ENCODE data around the gene C8G.

The C8G gene

GRCh38 chr9:136930014-136930413 lies 15.0 kb upstream of the C8G start:
- no peaks in the 10 kb centered on the region for H3K9me3 ChIP-seq (ENCODE audit: control insufficient read depth, low read length)
- no peaks in the 10 kb centered on the region for H3K4me1 ChIP-seq (ENCODE audit: control insufficient read depth, insufficient read depth, low read length, poor library complexity, severe bottlenecking)
- H3K27ac ChIP-seq (ENCODE audit: insufficient read depth, low read length, poor library complexity, severe bottlenecking): no peak overlapping the region
- DNase-seq: no peak
- H3K4me3 ChIP-seq (ENCODE audit: insufficient read depth, low read depth, low read length, poor library complexity, severe bottlenecking): no peak overlapping the region
- no peaks in the 10 kb centered on the region for H3K27me3 ChIP-seq (replicated peaks; ENCODE audit: control insufficient read depth, insufficient read depth, low read length, poor library complexity, severe bottlenecking)
- peaks cover 13% of the 10 kb centered on the region for H3K36me3 ChIP-seq (ENCODE audit: control insufficient read depth, insufficient read depth, low read length)

- H3K9me3 ChIP-seq (ENCODE audit: control insufficient read depth, low read length): no peaks in the 10 kb centered on the region
- no peak overlapping the region for H3K27ac ChIP-seq (ENCODE audit: insufficient read depth, low read length, poor library complexity, severe bottlenecking)
- H3K36me3 ChIP-seq (ENCODE audit: control insufficient read depth, insufficient read depth, low read length): no peaks in the 10 kb centered on the region
- H3K4me3 ChIP-seq (ENCODE audit: insufficient read depth, low read depth, low read length, poor library complexity, severe bottlenecking): no peak overlapping the region
- H3K27me3 ChIP-seq (replicated peaks; ENCODE audit: control insufficient read depth, insufficient read depth, low read length, poor library complexity, severe bottlenecking): no peaks in the 10 kb centered on the region
- no peaks in the 10 kb centered on the region for H3K4me1 ChIP-seq (ENCODE audit: control insufficient read depth, insufficient read depth, low read length, poor library complexity, severe bottlenecking)
- DNase-seq: no peak
These were observed 13.4 kb upstream of the C8G start for GRCh38 chr9:136931611-136932130.

GRCh38 chr9:136934277-136934676 lies 10.8 kb upstream of the C8G start:
- Histone ChIP-seq H3K9me3 (ENCODE audit: control insufficient read depth, low read length) (no peaks in the 10 kb centered on the region), H3K36me3 (ENCODE audit: control insufficient read depth, insufficient read depth, low read length) (peaks cover 3% of the 10 kb centered on the region), H3K4me1 (ENCODE audit: control insufficient read depth, insufficient read depth, low read length, poor library complexity, severe bottlenecking) (no peaks in the 10 kb centered on the region), H3K4me3 (ENCODE audit: insufficient read depth, low read depth, low read length, poor library complexity, severe bottlenecking) (no peak overlapping the region), H3K27me3 (replicated peaks; ENCODE audit: control insufficient read depth, insufficient read depth, low read length, poor library complexity, severe bottlenecking) (no peaks in the 10 kb centered on the region), H3K27ac (ENCODE audit: insufficient read depth, low read length, poor library complexity, severe bottlenecking) (no peak overlapping the region)
- no peak for DNase-seq

GRCh38 chr9:136935651-136936050 lies 9.4 kb upstream of the C8G start:
- no peak overlapping the region for H3K27ac ChIP-seq (ENCODE audit: insufficient read depth, low read length, poor library complexity, severe bottlenecking)
- no peaks in the 10 kb centered on the region for H3K4me1 ChIP-seq (ENCODE audit: control insufficient read depth, insufficient read depth, low read length, poor library complexity, severe bottlenecking)
- peaks cover 16% of the 10 kb centered on the region for H3K36me3 ChIP-seq (ENCODE audit: control insufficient read depth, insufficient read depth, low read length)
- H3K9me3 ChIP-seq (ENCODE audit: control insufficient read depth, low read length): no peaks in the 10 kb centered on the region
- no peak overlapping the region for H3K4me3 ChIP-seq (ENCODE audit: insufficient read depth, low read depth, low read length, poor library complexity, severe bottlenecking)
- H3K27me3 ChIP-seq (replicated peaks; ENCODE audit: control insufficient read depth, insufficient read depth, low read length, poor library complexity, severe bottlenecking): no peaks in the 10 kb centered on the region
- DNase-seq: no peak

- Histone ChIP-seq H3K27me3 (replicated peaks; ENCODE audit: control insufficient read depth, insufficient read depth, low read length, poor library complexity, severe bottlenecking) (no peaks in the 10 kb centered on the region), H3K36me3 (ENCODE audit: control insufficient read depth, insufficient read depth, low read length) (peaks cover 27% of the 10 kb centered on the region), H3K9me3 (ENCODE audit: control insufficient read depth, low read length) (no peaks in the 10 kb centered on the region), H3K4me1 (ENCODE audit: control insufficient read depth, insufficient read depth, low read length, poor library complexity, severe bottlenecking) (no peaks in the 10 kb centered on the region), H3K27ac (ENCODE audit: insufficient read depth, low read length, poor library complexity, severe bottlenecking) (no peak overlapping the region), H3K4me3 (ENCODE audit: insufficient read depth, low read depth, low read length, poor library complexity, severe bottlenecking) (no peak overlapping the region)
- no peak for DNase-seq
These were observed 8.3 kb upstream of the C8G start for GRCh38 chr9:136936645-136937170.

GRCh38 chr9:136937186-136938001 lies 7.6 kb upstream of the C8G start:
- Histone ChIP-seq H3K4me3 (ENCODE audit: insufficient read depth, low read depth, low read length, poor library complexity, severe bottlenecking) (no peak overlapping the region), H3K27ac (ENCODE audit: insufficient read depth, low read length, poor library complexity, severe bottlenecking) (no peak overlapping the region), H3K36me3 (ENCODE audit: control insufficient read depth, insufficient read depth, low read length) (peaks cover 34% of the 10 kb centered on the region)

GRCh38 chr9:136939431-136939995 lies 5.5 kb upstream of the C8G start:
- Histone ChIP-seq H3K4me3 (ENCODE audit: insufficient read depth, low read depth, low read length, poor library complexity, severe bottlenecking) (no peak overlapping the region), H3K36me3 (ENCODE audit: control insufficient read depth, insufficient read depth, low read length) (peaks cover 37% of the 10 kb centered on the region), H3K9me3 (ENCODE audit: control insufficient read depth, low read length) (no peaks in the 10 kb centered on the region), H3K27me3 (replicated peaks; ENCODE audit: control insufficient read depth, insufficient read depth, low read length, poor library complexity, severe bottlenecking) (no peaks in the 10 kb centered on the region), H3K4me1 (ENCODE audit: control insufficient read depth, insufficient read depth, low read length, poor library complexity, severe bottlenecking) (peaks cover 11% of the 10 kb centered on the region), H3K27ac (ENCODE audit: insufficient read depth, low read length, poor library complexity, severe bottlenecking) (no peak overlapping the region)
- no peak for DNase-seq

More at GRCh38 chr9:136937186-136938001, 7.6 kb upstream of the C8G start:
- Histone ChIP-seq H3K9me3 (ENCODE audit: control insufficient read depth, low read length) (no peaks in the 10 kb centered on the region), H3K27me3 (replicated peaks; ENCODE audit: control insufficient read depth, insufficient read depth, low read length, poor library complexity, severe bottlenecking) (no peaks in the 10 kb centered on the region), H3K4me1 (ENCODE audit: control insufficient read depth, insufficient read depth, low read length, poor library complexity, severe bottlenecking) (no peaks in the 10 kb centered on the region)
- DNase-seq: no peak

- Histone ChIP-seq H3K9me3 (ENCODE audit: control insufficient read depth, low read length) (no peaks in the 10 kb centered on the region), H3K27me3 (replicated peaks; ENCODE audit: control insufficient read depth, insufficient read depth, low read length, poor library complexity, severe bottlenecking) (no peaks in the 10 kb centered on the region), H3K36me3 (ENCODE audit: control insufficient read depth, insufficient read depth, low read length) (peaks cover 37% of the 10 kb centered on the region), H3K4me3 (ENCODE audit: insufficient read depth, low read depth, low read length, poor library complexity, severe bottlenecking) (no peak overlapping the region), H3K27ac (ENCODE audit: insufficient read depth, low read length, poor library complexity, severe bottlenecking) (no peak overlapping the region), H3K4me1 (ENCODE audit: control insufficient read depth, insufficient read depth, low read length, poor library complexity, severe bottlenecking) (peaks cover 15% of the 10 kb centered on the region)
- DNase-seq: no peak
These were observed 5.0 kb upstream of the C8G start for GRCh38 chr9:136939996-136940525.

- Histone ChIP-seq H3K27ac (ENCODE audit: insufficient read depth, low read length, poor library complexity, severe bottlenecking) (no peak overlapping the region), H3K9me3 (ENCODE audit: control insufficient read depth, low read length) (no peaks in the 10 kb centered on the region), H3K4me3 (ENCODE audit: insufficient read depth, low read depth, low read length, poor library complexity, severe bottlenecking) (no peak overlapping the region), H3K36me3 (ENCODE audit: control insufficient read depth, insufficient read depth, low read length) (peaks cover 37% of the 10 kb centered on the region), H3K27me3 (replicated peaks; ENCODE audit: control insufficient read depth, insufficient read depth, low read length, poor library complexity, severe bottlenecking) (no peaks in the 10 kb centered on the region), H3K4me1 (ENCODE audit: control insufficient read depth, insufficient read depth, low read length, poor library complexity, severe bottlenecking) (peaks cover 16% of the 10 kb centered on the region)
- DNase-seq: no peak
These were observed 4.4 kb upstream of the C8G start for GRCh38 chr9:136940526-136941230.

Data from effector memory CD4-positive, alpha-beta T cell (primary cell).